Activated naive CD4-positive, alpha-beta T cell treated with anti-CD3 and anti-CD28 coated beads, Interleukin-2, amount 10 ng/mL, durations not matched to agents 7 days and 5 days (primary cell): Measurements from ENCODE around the gene FNBP1L.
"Not testable (repeated sequence)": the region's sequence is repeated elsewhere in the genome, so short reads cannot be mapped to it uniquely, and the experiment has no call there.

Experiments
- CTCF ChIA-PET: fragments of 350-600 bp; sonication (Branson Sonifier 250); formaldehyde crosslinking; loops from one replicate; lab custom pipeline; 2021; ENCODE audit warnings: antibody characterized with exemption; lab: Charles Lee
- DNase-seq: peaks from one replicate; pipeline ENCODE4 v3.0.0-alpha.2; 2020
- H3K27ac Mint-ChIP-seq: one replicate; pipeline ENCODE4 v1.8.0; 2021; ENCODE audit warnings: mild to moderate bottlenecking, moderate library complexity, mixed read lengths
- H3K27me3 Mint-ChIP-seq: one replicate; pipeline ENCODE4 v1.8.0; 2021; ENCODE audit warnings: mild to moderate bottlenecking, mixed read lengths
- H3K36me3 Mint-ChIP-seq: one replicate; pipeline ENCODE4 v1.8.0; 2021; ENCODE audit warnings: mixed read lengths
- H3K4me1 Mint-ChIP-seq: one replicate; pipeline ENCODE4 v1.8.0; 2021; ENCODE audit warnings: mixed read lengths
- H3K4me3 Mint-ChIP-seq: one replicate; pipeline ENCODE4 v1.8.0; 2021; ENCODE audit warnings: mild to moderate bottlenecking, moderate library complexity, mixed read lengths
- H3K9me3 Mint-ChIP-seq: one replicate; pipeline ENCODE4 v1.8.0; 2021; ENCODE audit warnings: mixed read lengths

FNBP1L gene

DNA sequence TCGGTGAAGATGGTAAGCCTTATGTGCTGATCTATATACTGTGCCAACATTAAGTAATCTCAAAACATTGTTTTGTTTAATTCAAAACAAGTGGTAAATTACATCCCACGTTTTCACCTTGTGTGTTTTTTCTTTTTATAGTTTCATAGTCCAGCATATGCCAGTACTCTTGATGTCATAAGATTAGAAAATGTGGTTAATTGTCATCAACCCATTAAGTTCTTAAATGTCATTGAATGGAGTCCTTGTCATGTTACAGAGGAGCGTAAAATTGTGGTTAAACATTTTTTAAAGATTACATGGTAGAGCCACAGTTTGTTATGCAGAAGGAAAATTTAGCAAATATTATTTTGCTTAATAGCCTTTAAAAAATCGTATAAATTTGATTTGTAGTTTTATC, 93.1 kb downstream of the FNBP1L start:
- H3K4me3 Mint-ChIP-seq = no peak overlapping the region
- H3K4me1 Mint-ChIP-seq = no peaks in the 10 kb centered on the region
- no peaks in the 10 kb centered on the region for H3K27me3 Mint-ChIP-seq
- no peak overlapping the region for H3K27ac Mint-ChIP-seq
- no peak for DNase-seq
- H3K9me3 Mint-ChIP-seq = no peaks in the 10 kb centered on the region
- CTCF ChIA-PET = no interaction called here
- no peaks in the 10 kb centered on the region for H3K36me3 Mint-ChIP-seq

DNA sequence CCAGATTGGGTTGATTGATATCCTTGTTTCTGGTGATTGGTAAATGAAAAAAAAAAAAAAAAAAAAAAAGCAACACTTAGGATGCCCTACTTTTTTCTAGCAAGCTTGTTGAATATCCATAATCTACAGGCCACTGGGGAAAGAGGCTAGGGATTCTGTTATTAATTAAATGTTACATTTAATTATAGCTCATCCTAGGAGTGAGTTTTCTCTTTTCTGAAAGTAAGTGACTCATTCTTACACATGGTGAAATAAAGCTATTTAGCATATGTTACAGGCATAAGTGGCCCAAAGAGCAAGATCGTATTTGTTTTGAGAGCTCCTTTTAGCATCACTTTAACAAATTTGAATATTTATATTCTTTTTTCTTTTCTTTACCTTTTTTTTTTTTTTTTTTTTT, 94.5 kb downstream of the FNBP1L start:
- Mint-ChIP-seq H3K27ac (no peak overlapping the region), H3K4me1 (no peaks in the 10 kb centered on the region), H3K4me3 (no peak overlapping the region), H3K36me3 (no peaks in the 10 kb centered on the region), H3K9me3 (no peaks in the 10 kb centered on the region), H3K27me3 (no peaks in the 10 kb centered on the region)
- CTCF ChIA-PET = no interaction called here
- DNase-seq = no peak

DNA sequence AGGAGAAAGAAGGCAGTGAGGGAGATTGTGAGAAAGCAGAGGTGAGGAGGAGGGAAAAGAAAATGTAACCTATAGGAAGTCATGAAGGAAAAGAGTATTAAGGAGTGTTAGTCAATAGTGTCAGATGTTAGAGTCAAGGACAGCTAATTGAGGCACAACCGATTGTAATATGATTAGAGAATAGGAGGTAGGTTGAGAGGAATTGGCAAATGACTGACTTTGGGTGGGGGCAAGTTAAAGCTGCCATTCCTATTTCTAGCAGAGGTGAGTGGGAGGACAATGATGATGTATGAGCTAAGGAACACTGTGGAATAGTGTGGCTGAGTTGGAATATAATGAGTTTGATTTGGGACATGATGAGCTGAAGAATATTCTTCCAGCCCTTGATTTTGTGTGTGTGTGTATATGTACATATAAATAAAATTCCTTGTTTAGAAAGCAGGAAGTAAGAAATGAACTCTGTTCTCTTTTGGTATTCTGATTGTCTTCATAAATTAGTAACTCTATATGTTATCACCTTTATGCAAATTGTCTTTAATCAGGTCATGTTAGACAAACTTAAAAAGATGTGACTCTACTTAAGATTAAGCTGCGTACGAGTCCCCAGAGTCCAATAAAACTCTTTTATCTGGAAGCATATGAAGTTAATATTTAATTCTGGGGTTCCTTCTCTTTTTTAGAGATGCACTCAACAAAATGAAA, 98.4 kb downstream of the FNBP1L start:
- no peak overlapping the region for H3K4me3 Mint-ChIP-seq
- H3K4me1 Mint-ChIP-seq = no peaks in the 10 kb centered on the region
- CTCF ChIA-PET = no interaction called here
- no peak for DNase-seq
- H3K27ac Mint-ChIP-seq = no peak overlapping the region
- H3K27me3 Mint-ChIP-seq = no peaks in the 10 kb centered on the region
- H3K9me3 Mint-ChIP-seq = no peaks in the 10 kb centered on the region
- H3K36me3 Mint-ChIP-seq = no peaks in the 10 kb centered on the region

GRCh38 chr1:93549131-93549530, 101.2 kb downstream of the FNBP1L start:
- H3K27me3 Mint-ChIP-seq = peaks cover 3% of the 10 kb centered on the region
- H3K4me3 Mint-ChIP-seq = no peak overlapping the region
- H3K9me3 Mint-ChIP-seq = no peaks in the 10 kb centered on the region
- H3K36me3 Mint-ChIP-seq = no peaks in the 10 kb centered on the region
- DNase-seq = no peak
- CTCF ChIA-PET = no interaction called here
- H3K27ac Mint-ChIP-seq = no peak overlapping the region
- H3K4me1 Mint-ChIP-seq = no peaks in the 10 kb centered on the region

GRCh38 chr1:93549811-93550210, 101.9 kb downstream of the FNBP1L start:
- peaks cover under 1% of the 10 kb centered on the region for H3K4me1 Mint-ChIP-seq
- H3K4me3 Mint-ChIP-seq = no peak overlapping the region
- H3K36me3 Mint-ChIP-seq = no peaks in the 10 kb centered on the region
- CTCF ChIA-PET = no interaction called here
- no peak for DNase-seq
- peaks cover 5% of the 10 kb centered on the region for H3K27me3 Mint-ChIP-seq
- no peaks in the 10 kb centered on the region for H3K9me3 Mint-ChIP-seq
- H3K27ac Mint-ChIP-seq = no peak overlapping the region

- DNase-seq = no peak
- no peaks in the 10 kb centered on the region for H3K9me3 Mint-ChIP-seq
- H3K36me3 Mint-ChIP-seq = no peaks in the 10 kb centered on the region
- no peak overlapping the region for H3K27ac Mint-ChIP-seq
- peaks cover 7% of the 10 kb centered on the region for H3K27me3 Mint-ChIP-seq
- CTCF ChIA-PET = no interaction called here
- peaks cover 7% of the 10 kb centered on the region for H3K4me1 Mint-ChIP-seq
- no peak overlapping the region for H3K4me3 Mint-ChIP-seq
These were observed 105.0 kb downstream of the FNBP1L start for GRCh38 chr1:93552741-93553455.

GRCh38 chr1:93553886-93554490, 106.1 kb downstream of the FNBP1L start:
- CTCF ChIA-PET, H3K4me3 Mint-ChIP-seq, H3K36me3 Mint-ChIP-seq, H3K27me3 Mint-ChIP-seq, H3K9me3 Mint-ChIP-seq, DNase-seq, H3K27ac Mint-ChIP-seq, H3K4me1 Mint-ChIP-seq: not testable (repeated sequence)

DNA sequence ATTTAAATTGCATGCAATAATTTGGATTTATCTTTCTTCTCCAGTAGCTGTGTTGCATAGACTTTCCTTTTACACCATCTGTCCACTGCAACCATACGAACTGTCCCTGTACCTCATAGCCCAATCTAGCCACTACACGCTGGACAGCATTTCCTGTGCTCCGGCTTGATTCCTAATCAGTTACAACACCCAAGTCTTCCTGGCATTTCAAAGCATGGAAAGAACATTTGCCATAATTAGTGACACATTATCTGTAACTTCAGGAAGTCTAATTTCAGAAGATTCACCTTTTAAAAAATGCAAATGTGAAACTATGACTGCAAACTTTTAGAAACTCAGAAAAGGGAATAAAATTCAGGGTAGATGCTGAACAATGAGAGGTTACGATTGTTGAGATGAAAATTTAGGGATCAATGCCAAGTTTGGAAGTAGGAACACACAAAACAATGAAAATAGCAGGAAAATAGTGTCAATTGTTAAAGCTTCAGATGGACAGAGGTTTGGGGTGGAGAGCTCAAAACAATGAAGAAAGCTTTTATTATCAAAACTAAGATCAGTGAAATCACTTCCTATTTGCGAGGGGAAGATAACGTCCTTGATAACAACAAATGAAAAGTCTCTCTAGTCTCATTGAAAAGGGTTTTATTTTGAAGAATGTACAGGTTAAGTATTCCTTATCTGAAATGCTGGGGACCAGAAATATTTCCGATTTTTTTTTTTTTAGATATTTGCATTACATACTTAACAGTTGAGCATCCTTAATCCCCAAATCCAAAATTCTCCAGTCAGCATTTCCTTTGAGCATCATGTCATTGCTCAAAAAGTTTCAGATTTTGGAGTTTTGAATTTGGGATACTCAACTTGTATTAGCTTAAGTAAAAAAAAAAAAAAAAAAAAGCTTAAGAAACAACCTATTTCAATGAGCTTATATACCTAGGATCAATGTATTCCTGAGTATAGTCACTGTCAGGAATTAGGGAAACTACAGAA, 107.3 kb downstream of the FNBP1L start:
- Mint-ChIP-seq H3K9me3 (no peaks in the 10 kb centered on the region), H3K27me3 (peaks cover 7% of the 10 kb centered on the region), H3K4me3 (no peak overlapping the region), H3K4me1 (peaks cover 7% of the 10 kb centered on the region), H3K36me3 (no peaks in the 10 kb centered on the region), H3K27ac (no peak overlapping the region)
- CTCF ChIA-PET = interaction anchor here (0.7 kb wide), 1 partner anchor 261 kb away, joined by 4 read pairs; no protein-coding TSS in a partner anchor
- DNase-seq = no peak

- Mint-ChIP-seq H3K27ac (no peak overlapping the region), H3K4me1 (peaks cover 7% of the 10 kb centered on the region), H3K9me3 (no peaks in the 10 kb centered on the region), H3K36me3 (no peaks in the 10 kb centered on the region), H3K27me3 (peaks cover 7% of the 10 kb centered on the region), H3K4me3 (no peak overlapping the region)
- no peak for DNase-seq
- CTCF ChIA-PET = no interaction called here
These were observed 108.4 kb downstream of the FNBP1L start for GRCh38 chr1:93556291-93556690.

DNA sequence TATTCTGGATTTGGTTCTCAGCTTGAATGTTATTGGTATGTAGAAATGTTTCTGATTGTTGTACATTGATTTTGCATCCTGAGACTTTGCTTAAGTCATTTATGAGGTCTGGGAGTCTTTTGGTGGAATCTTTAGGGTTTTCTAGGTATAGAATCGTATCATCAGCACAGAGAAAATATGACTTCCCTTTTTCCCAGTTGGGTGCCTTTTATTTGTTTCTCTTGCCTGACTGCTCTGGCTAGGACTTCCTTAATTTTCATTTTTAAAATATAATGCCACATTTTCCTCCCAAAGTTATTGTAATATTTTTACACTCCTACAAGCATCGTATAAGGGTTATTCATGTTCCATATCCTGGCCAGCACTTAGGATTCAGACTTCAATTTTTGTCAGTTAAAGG, 111.1 kb downstream of the FNBP1L start:
- H3K36me3 Mint-ChIP-seq = no peaks in the 10 kb centered on the region
- peaks cover 7% of the 10 kb centered on the region for H3K4me1 Mint-ChIP-seq
- H3K27ac Mint-ChIP-seq = no peak overlapping the region
- H3K27me3 Mint-ChIP-seq = peaks cover 4% of the 10 kb centered on the region
- no peak for DNase-seq
- H3K9me3 Mint-ChIP-seq = no peaks in the 10 kb centered on the region
- no peak overlapping the region for H3K4me3 Mint-ChIP-seq
- CTCF ChIA-PET = no interaction called here

DNA sequence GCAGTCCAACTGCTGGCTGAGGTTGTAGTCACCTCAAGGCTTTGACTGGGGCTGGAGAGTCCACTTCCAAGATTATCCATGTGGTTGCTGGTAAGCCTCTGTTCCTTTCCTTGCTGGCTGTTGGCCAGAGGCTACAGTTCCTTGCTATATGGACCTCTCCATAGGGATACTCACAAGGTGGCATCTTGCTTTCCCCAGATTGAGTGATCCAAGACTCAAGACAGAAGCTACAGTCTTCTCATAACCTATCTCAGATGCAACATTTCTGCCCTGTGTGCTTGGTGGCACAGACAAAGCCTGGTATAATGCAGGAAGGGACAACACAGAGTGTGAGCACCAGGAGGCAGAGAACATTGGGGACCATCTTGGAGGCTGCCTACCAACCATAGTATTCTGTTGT, 111.8 kb downstream of the FNBP1L start:
- Mint-ChIP-seq H3K9me3 (no peaks in the 10 kb centered on the region), H3K4me3 (no peak overlapping the region), H3K27ac (no peak overlapping the region), H3K27me3 (peaks cover 3% of the 10 kb centered on the region), H3K4me1 (peaks cover 7% of the 10 kb centered on the region), H3K36me3 (no peaks in the 10 kb centered on the region)
- DNase-seq = no peak
- CTCF ChIA-PET = no interaction called here

DNA sequence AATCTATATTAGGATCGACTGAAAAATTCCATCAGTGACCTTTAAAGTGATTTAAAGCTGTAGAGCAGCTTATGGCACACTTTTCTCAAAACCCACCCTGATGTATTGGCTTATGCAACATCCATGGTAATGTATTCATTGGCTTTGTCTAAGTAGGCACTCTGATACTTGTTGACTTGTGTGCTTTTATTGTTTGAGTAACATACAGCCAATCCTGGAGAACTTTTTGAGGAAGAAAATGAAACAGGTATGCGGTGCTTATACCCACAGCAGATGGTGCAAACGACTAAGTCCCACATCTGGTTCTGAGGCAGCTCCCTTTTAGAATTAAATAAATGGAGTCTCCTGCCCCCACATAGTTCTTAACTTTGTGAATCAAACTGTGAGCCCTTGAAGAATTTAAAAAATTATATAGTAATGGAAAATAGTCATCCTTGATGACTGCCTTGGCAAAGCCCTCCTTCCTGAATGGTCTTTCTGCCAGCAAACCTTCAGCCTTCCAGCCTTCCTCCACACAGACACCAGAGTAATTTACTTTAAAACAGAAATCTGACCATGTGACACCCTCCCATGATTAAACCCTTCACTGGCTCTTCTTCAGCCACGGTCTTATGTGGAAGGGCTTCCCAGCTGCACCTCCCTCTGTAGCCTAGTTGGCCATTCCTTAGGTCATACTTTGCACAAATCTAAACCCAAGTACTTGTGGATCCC, 117.7 kb downstream of the FNBP1L start:
- Mint-ChIP-seq H3K9me3 (no peaks in the 10 kb centered on the region), H3K4me3 (no peak overlapping the region), H3K27me3 (no peaks in the 10 kb centered on the region), H3K4me1 (no peaks in the 10 kb centered on the region), H3K36me3 (no peaks in the 10 kb centered on the region), H3K27ac (no peak overlapping the region)
- CTCF ChIA-PET = no interaction called here
- no peak for DNase-seq

DNA sequence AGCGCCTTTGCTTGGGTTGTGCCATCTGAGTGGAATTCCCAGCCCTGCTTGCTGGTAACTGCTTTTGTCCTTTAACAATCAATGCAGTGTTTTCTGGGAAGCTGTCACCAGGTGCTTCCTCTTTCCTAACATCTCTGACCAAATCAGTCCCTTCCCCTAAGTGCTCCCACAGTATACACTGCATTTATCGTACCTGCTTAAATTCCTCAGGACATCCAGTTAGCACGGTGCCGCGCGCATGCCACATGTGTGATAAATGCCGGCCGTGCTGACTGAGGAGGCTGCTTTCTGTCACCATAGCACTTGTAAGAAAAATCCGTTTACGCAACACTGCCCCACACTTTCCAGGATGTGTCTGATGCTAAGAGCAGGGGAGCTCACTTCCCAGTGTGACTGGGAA, 118.3 kb downstream of the FNBP1L start:
- Mint-ChIP-seq H3K27me3 (no peaks in the 10 kb centered on the region), H3K9me3 (no peaks in the 10 kb centered on the region), H3K4me1 (no peaks in the 10 kb centered on the region), H3K27ac (no peak overlapping the region), H3K4me3 (no peak overlapping the region), H3K36me3 (no peaks in the 10 kb centered on the region)
- CTCF ChIA-PET = no interaction called here
- no peak for DNase-seq
